ENCODE measurements around the gene MOGAT1. TPM values are rescaled to one million over a fixed set of nuclear protein-coding genes. Genes with fewer than 3 reads are reported as not detected.
A peak's percentile ranks its signal among the peaks of the same experiment; 100 is the strongest.
"Not testable (repeated sequence)": the region's sequence is repeated elsewhere in the genome, so short reads cannot be mapped to it uniquely, and the experiment has no call there.

MOGAT1 gene
- polyA plus RNA-seq, 5 donors: not detected

DNA sequence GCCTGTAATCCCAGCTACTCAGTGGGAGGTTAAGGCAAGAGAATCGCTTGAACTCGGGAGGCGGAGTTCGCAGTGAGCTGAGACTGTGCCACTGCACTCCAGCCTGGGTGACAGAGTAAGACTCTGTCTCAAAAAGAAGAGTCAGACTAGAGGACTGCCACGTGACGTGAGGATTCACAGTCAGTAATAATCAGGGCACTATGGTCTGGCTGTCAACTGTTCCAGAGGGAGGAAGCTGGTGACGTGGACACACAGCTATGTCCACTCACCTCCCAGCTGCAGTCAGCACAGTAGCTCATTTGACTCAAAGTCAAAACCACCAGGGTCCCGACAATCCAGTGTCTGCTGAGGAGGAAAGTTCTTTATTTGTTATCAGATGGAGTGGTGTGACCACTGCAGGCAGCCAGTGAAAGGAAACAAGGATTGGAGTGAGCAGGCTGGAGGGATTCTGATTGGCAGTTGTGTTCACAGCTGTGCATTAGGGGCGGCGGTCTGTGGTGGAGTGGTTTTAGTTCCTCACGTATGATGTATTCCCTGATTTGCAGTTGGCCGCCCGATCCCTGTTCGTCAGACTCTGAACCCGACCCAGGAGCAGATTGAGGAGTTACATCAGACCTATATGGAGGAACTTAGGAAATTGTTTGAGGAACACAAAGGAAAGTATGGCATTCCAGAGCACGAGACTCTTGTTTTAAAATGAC, 37.9 kb downstream of the MOGAT1 start:
- DNase-seq: peak; percentile 72

GRCh38 chr2:222710736-222711135, 39.3 kb downstream of the MOGAT1 start:
- no peak for DNase-seq

GRCh38 chr2:222711315-222711940, 40.0 kb downstream of the MOGAT1 start:
- no peak for DNase-seq

DNA sequence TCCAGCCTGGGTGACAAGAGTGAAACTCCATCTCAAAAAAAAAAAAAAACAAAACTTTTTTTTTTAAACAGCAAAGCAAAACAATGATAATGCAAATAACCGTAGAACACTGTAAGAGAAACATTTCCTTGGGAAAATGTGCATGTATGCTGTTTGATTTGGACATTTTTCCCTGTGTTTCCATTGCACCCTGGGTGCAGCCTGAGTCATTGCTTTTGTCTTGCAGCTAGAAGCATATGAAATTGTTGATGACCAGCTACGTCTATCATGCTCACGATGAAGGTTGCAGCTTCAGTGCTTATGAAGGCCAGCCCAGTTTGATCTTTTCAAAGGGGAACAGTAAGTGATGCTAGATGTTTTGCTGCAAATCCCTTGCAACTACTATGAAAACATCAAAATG, 41.5 kb downstream of the MOGAT1 start:
- DNase-seq: no peak

GRCh38 chr2:222714361-222715241, 43.1 kb downstream of the MOGAT1 start:
- DNase-seq: peak; percentile 91 to 93

- no peak for DNase-seq
Observed at GRCh38 chr2:222715742-222716141, 44.3 kb downstream of the MOGAT1 start.

GRCh38 chr2:222719787-222720186, 48.3 kb downstream of the MOGAT1 start:
- DNase-seq: not testable (repeated sequence)

- not testable (repeated sequence) for DNase-seq
Observed at GRCh38 chr2:222721597-222721996, 50.1 kb downstream of the MOGAT1 start.

GRCh38 chr2:222722327-222722946, 51.0 kb downstream of the MOGAT1 start:
- DNase-seq: no peak

- no peak for DNase-seq
Observed at GRCh38 chr2:222724208-222724607, 52.8 kb downstream of the MOGAT1 start.

- no peak for DNase-seq
Observed at GRCh38 chr2:222728621-222729020, 57.2 kb downstream of the MOGAT1 start.

- DNase-seq: no peak
Observed at GRCh38 chr2:222730366-222730999, 59.0 kb downstream of the MOGAT1 start.

- DNase-seq: no peak
Observed at GRCh38 chr2:222731201-222731621, 59.8 kb downstream of the MOGAT1 start.

DNA sequence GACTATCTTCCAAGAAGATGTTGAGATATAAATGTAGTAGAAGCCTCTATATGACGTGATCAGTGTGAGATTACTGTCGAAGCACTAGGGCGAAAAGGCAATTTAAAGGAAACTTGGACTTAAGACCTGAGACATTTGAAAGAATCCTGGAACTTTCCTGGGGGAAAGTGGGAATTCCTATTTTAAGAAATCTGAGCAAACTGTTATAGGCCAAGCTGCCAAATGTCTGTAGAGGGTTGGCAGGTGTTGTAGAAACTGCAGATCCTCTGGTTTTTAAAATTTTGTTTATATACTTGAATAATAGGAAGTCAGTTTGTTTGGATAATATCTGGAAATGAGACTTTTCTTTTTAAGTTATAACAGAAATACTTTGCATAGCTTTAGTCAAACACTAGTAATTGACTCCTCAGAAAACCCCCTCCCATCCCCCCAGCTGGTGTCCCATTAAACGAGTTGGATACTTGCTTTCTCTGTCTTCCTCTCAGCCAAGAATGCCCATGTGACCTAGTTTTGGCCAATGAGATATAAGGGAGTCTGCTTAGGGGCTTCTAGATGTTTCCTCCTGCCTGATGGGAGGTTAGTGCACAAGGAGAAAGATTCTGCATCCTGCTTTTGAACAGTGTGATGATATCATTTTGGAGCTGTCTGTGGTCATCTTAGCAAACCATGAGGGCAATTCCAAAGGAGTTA, 61.2 kb downstream of the MOGAT1 start:
- no peak for DNase-seq

DNA sequence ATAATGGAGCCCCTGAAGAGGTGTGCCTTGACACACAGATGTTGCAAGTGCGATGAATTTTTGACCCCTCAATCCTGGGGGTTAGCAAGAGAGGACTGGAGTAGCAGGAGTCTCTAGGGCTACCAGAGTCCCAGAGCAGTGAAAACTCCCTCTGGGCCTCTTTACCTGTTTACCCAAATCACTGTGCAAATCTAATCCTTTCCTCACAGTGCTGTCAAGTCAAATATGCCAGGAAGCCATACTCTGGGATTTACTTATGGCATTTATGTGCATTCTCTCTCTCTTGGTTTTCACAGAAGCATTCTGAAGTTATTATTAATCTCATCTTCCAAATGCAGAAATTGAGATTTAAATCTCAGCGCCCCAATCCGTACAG, 62.0 kb downstream of the MOGAT1 start:
- no peak for DNase-seq

DNA sequence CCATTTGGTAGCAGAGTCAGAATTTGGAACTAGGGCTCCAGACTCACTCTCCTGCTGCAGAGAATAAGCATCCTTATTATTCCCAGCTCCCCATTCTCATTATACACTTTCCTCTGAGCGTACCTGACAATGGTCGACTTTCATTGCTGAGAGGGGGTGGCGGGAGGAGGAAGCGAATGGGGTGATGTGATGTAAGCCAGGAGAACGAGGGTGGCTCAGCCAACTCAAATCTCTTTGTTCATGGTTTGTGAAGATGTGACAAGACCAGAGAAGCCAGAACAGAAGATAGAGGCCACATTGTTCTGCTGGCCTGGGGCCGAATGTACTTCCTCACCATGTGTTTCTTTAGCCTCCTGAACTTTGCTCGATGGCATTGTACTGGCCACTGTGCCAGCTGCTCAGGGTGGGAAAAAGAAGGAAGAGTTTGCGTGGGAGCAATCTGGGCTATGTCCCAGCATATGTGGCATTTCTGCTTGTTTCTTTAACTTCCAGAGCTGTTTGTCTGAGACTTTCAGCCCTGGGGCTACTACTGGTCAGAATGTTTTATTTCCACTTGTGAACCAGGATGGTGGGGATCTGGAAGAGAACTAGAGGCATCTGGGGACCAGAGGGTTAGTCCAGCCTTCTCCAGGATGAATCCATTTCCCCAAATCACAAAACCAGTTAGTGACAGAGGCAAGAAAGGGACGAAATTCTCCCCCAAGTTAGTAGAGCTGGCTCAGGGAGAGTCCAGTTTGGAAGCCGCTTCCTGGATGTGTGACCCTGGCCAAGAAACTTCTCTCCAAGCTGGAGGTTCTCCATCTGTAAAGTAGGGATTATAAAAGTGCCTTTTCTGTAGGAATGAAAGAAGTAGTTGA, 62.6 kb downstream of the MOGAT1 start:
- DNase-seq: no peak

DNA sequence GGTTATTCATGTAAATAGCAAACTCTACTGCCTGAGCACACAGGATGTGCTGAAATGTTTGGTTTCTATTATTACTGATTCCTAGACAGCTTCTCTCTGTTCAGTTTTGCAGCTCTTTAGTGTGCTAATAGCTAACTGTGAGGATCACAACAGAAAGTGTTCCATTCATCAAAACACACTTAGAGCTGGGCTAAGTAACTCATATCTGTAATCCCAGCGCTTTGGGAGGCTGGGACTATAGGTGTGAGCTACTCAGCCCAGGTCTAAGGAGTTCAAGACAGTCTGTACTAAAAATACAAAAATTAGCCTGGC, 63.2 kb downstream of the MOGAT1 start:
- no peak for DNase-seq

- no peak for DNase-seq
Observed at GRCh38 chr2:222736301-222736700, 64.8 kb downstream of the MOGAT1 start.

GRCh38 chr2:222736924-222737323, 65.5 kb downstream of the MOGAT1 start:
- DNase-seq: no peak

- DNase-seq: no peak
Observed at GRCh38 chr2:222738312-222738711, 66.9 kb downstream of the MOGAT1 start.
